Cerebellar nuclear complex (tissue), 1 donor: ENCODE measurements around the gene SERP2.

ENCODE experiments used
- DNase-seq, 2 experiments: peaks; one replicate each; lab custom pipeline; 2025; lab: John Stamatoyannopoulos, UW

SERP2 gene

GRCh38 chr13:44435919-44436510 lies 62.4 kb downstream of the SERP2 start:
- no peak for DNase-seq

DNA sequence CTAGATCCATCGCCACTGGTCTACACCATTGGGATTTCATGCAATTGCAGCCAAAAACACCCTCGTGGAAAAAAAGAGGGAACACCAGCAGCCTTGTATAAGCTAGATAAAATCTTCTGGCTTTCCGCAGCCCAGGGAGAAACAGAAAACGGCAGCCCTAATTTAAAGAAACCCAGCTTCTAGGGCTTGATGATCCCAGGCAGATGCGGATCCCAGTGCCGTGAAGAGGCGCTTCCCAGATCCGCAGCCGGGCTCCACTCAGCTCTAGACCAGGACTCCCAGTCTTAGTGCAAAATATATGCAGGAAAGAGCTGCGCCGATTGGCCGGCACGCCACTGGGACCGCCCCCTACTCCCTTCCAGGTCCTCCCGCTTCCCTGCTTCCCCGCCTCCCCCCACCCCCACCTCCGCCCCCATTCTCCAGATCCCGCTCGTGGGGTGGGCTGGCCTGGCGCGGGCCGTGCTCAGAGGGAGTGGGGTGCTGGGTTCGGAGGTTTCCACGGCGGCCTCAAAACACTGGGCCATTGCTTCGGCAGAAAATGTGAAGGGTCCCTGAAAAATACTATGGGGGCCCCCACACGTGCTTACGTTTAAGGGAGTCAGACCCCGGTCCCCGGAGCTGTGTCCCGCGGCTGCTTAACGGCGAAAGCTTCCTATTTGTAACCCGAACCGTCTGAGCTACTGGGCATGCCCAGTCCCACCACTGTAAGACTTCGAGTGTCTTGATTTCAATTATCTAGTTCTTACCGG lies 63.1 kb downstream of the SERP2 start:
- DNase-seq: peak; percentile 86 to 93

- peak in 1 of 2 experiments; percentile 53 for DNase-seq
These were observed 64.0 kb downstream of the SERP2 start for GRCh38 chr13:44437356-44438233.

- no peak for DNase-seq
These were observed 64.6 kb downstream of the SERP2 start for GRCh38 chr13:44438234-44438579.

GRCh38 chr13:44439452-44440024 lies 65.9 kb downstream of the SERP2 start:
- no peak for DNase-seq

DNA sequence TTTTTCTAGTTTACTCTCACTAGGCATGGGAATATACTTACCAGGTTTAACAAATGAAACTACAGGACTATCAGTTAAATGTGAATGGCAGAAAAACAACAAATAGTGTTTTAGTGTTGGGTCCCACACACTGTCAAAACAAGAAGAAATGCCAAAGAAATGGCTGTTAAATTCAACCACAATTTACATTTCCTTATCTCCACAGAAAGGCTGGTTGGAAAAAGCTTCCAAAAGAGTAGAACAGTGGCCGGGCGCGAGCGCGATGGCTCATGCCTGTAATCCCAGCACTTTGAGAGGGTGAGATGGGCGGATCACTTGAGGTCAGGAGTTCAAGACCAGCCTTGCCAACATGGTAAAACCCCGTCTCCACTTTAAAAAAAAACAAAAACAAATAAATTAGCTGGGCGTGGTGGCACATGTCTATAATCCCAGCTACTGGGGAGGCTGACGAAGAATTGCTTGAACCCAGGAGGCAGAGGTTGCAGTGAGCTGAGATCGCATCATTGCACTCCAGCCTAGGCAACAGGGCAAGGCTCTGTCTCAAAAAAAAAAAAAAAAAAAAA lies 66.5 kb downstream of the SERP2 start:
- DNase-seq: no peak
